ENCODE results near the gene FAM83F. TPM values are rescaled to one million over a fixed set of nuclear protein-coding genes. Genes with fewer than 3 reads are reported as not detected.

Gene FAM83F
- total RNA-seq, 2 experiments from 2014 or later: not detected

DNA sequence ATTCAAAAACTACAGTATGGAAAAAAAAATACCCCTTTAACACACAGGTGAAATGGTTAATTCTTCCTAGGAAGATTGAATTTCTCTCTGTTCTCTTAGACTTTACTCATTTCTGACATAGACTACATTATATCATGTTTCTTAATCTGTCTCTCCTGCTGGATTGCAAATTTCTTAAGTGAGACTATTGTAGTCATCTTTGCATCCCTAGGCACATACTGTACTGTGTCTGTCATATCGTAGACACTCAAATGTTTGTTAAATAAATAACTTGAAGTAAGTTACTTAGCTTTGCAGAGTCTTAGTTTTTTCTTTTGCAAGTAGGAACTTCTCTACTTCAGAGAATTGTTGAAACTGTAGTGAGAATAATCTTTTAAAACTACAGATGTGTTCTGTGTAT lies 58.7 kb downstream of the FAM83F start:
- Histone ChIP-seq H4K20me1 (ENCODE audit: insufficient read depth, low read length) (no peaks in the 10 kb centered on the region; the same call in 1 of the 2 replicates), H3K9me2 (ENCODE audit: insufficient read depth, low read length) (no peaks in the 10 kb centered on the region), H2AFZ (ENCODE audit: low read length) (peak overlapping the region; percentile 3; the same call in 1 of the 2 replicates), H3K4me2 (ENCODE audit: low read length) (peak overlapping the region; percentile 48), H3K27ac (ENCODE audit: low read depth, low read length, poor library complexity, severe bottlenecking) (peak overlapping the region; percentile 20), H3K9me3 (ENCODE audit: low read length) (no peaks in the 10 kb centered on the region), H3K4me3 (ENCODE audit: low read depth, low read length, poor library complexity, severe bottlenecking) (no peak overlapping the region), H3K36me3 (ENCODE audit: insufficient read depth, low read length) (no peaks in the 10 kb centered on the region), H3K79me2 (ENCODE audit: insufficient read depth, low read depth, low read length) (peaks cover 85% of the 10 kb centered on the region), H3K4me1 (ENCODE audit: insufficient read depth, low read length, poor library complexity, severe bottlenecking) (peaks cover 87% of the 10 kb centered on the region)
- POLR2A ChIA-PET: interaction anchor here (1.1 to 2.1 kb wide), 2 partner anchors 12 to 125 kb away, joined by 4 to 7 read pairs; no protein-coding TSS in a partner anchor
- no TSS peak for BruUV-seq (replicated peaks)
- TF ChIP-seq, protein P1, sequence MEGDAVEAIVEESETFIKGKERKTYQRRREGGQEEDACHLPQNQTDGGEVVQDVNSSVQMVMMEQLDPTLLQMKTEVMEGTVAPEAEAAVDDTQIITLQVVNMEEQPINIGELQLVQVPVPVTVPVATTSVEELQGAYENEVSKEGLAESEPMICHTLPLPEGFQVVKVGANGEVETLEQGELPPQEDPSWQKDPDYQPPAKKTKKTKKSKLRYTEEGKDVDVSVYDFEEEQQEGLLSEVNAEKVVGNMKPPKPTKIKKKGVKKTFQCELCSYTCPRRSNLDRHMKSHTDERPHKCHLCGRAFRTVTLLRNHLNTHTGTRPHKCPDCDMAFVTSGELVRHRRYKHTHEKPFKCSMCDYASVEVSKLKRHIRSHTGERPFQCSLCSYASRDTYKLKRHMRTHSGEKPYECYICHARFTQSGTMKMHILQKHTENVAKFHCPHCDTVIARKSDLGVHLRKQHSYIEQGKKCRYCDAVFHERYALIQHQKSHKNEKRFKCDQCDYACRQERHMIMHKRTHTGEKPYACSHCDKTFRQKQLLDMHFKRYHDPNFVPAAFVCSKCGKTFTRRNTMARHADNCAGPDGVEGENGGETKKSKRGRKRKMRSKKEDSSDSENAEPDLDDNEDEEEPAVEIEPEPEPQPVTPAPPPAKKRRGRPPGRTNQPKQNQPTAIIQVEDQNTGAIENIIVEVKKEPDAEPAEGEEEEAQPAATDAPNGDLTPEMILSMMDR (conservative IDR thresholded peaks at IDR 0.05; ENCODE audit: low read length): no peak
- no peak for TF ChIP-seq EZH2phosphoT487 (IDR thresholded peaks at IDR 0.05; ENCODE audit: borderline replicate concordance, low read depth, low read length)
- CTCF ChIA-PET (ENCODE audit: unreplicated experiment): no interaction called here
- DNase-seq (ENCODE audit: low spot score): no peak
- intact Hi-C loops (cut with micrococcal nuclease; ENCODE audit: unreplicated experiment): no loop called here

DNA sequence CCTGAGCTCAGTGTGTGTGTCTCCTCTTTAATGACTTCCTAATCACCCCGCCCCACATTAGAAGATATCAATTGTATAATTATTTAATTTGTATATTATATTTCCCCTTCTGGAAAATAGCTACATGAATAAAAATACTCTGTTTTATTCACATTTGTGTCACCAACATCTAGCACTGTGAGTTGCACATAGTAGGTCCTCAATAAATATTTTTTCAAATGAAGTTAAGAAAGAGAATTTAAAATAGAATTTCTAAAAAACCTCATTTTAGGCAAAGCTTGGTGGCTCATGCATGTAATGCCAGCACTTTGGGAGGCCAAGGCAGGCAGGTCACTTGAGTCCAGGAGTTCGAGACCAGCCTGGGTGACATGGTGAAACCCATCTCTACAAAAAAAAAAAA lies 59.7 kb downstream of the FAM83F start:
- Histone ChIP-seq H4K20me1 (ENCODE audit: insufficient read depth, low read length) (no peaks in the 10 kb centered on the region; the same call in 1 of the 2 replicates), H3K4me1 (ENCODE audit: insufficient read depth, low read length, poor library complexity, severe bottlenecking) (peaks cover 80% of the 10 kb centered on the region), H3K9me2 (ENCODE audit: insufficient read depth, low read length) (no peaks in the 10 kb centered on the region), H3K4me2 (ENCODE audit: low read length) (peak overlapping the region; percentile 82), H3K79me2 (ENCODE audit: insufficient read depth, low read depth, low read length) (peaks cover 82% of the 10 kb centered on the region), H2AFZ (ENCODE audit: low read length) (no peak overlapping the region), H3K36me3 (ENCODE audit: insufficient read depth, low read length) (no peaks in the 10 kb centered on the region), H3K4me3 (ENCODE audit: low read depth, low read length, poor library complexity, severe bottlenecking) (no peak overlapping the region), H3K27ac (ENCODE audit: low read depth, low read length, poor library complexity, severe bottlenecking) (peak overlapping the region; percentile 61), H3K9me3 (ENCODE audit: low read length) (no peaks in the 10 kb centered on the region)
- no peak for DNase-seq (ENCODE audit: low spot score)
- ChIA-PET POLR2A (interaction anchor here (0.8 to 3.3 kb wide), 5 partner anchors 10 to 293 kb away, joined by 3 to 18 read pairs (median 4); partner anchors contain the start of gene TNRC6B), CTCF (ENCODE audit: unreplicated experiment) (no interaction called here)
- TF ChIP-seq EZH2phosphoT487 (IDR thresholded peaks at IDR 0.05; ENCODE audit: borderline replicate concordance, low read depth, low read length): no peak
- TF ChIP-seq, protein P1 (conservative IDR thresholded peaks at IDR 0.05; ENCODE audit: low read length): no peak
- intact Hi-C loops (cut with micrococcal nuclease; ENCODE audit: unreplicated experiment): no loop called here
- no TSS peak for BruUV-seq (replicated peaks)

- no peaks in the 10 kb centered on the region for H3K9me3 ChIP-seq (ENCODE audit: low read length)
- H3K4me2 ChIP-seq (ENCODE audit: low read length): peak overlapping the region; percentile 82
- H4K20me1 ChIP-seq (ENCODE audit: insufficient read depth, low read length): no peaks in the 10 kb centered on the region; the same call in 1 of the 2 replicates
- TF ChIP-seq, protein P1 (conservative IDR thresholded peaks at IDR 0.05; ENCODE audit: low read length): no peak
- TF ChIP-seq EZH2phosphoT487 (IDR thresholded peaks at IDR 0.05; ENCODE audit: borderline replicate concordance, low read depth, low read length): no peak
- peaks cover 83% of the 10 kb centered on the region for H3K79me2 ChIP-seq (ENCODE audit: insufficient read depth, low read depth, low read length)
- H3K36me3 ChIP-seq (ENCODE audit: insufficient read depth, low read length): no peaks in the 10 kb centered on the region
- CTCF ChIA-PET (ENCODE audit: unreplicated experiment): interaction anchor here (0.5 kb wide), 1 partner anchor 238 kb away, joined by 3 read pairs; no protein-coding TSS in a partner anchor
- DNase-seq (ENCODE audit: low spot score): peak; percentile 31
- POLR2A ChIA-PET: interaction anchor here (0.6 to 3.3 kb wide), 3 partner anchors 11 to 580 kb away, joined by 3 to 18 read pairs (median 4); partner anchors contain the start of gene TNRC6B
- H2AFZ ChIP-seq (ENCODE audit: low read length): peak overlapping the region; percentile 40; the same call in 1 of the 2 replicates
- H3K4me3 ChIP-seq (ENCODE audit: low read depth, low read length, poor library complexity, severe bottlenecking): peak overlapping the region; percentile 39
- no peaks in the 10 kb centered on the region for H3K9me2 ChIP-seq (ENCODE audit: insufficient read depth, low read length)
- H3K4me1 ChIP-seq (ENCODE audit: insufficient read depth, low read length, poor library complexity, severe bottlenecking): peaks cover 74% of the 10 kb centered on the region
- no TSS peak for BruUV-seq (replicated peaks)
- intact Hi-C loops (cut with micrococcal nuclease; ENCODE audit: unreplicated experiment): no loop called here
- peak overlapping the region; percentile 61 for H3K27ac ChIP-seq (ENCODE audit: low read depth, low read length, poor library complexity, severe bottlenecking)
Measured at GRCh38 chr22:40055143-40055883, 60.6 kb downstream of the FAM83F start.

All from OCI-LY7 (cell line).